Measurements from ENCODE around the gene E2F4.

Gene E2F4

GRCh38 chr16:67173808-67174705 is 17.9 kb upstream of the E2F4 start:
- DNase-seq (ENCODE audit: low read depth, low spot score) = no peak

GRCh38 chr16:67174706-67175231 is 17.2 kb upstream of the E2F4 start:
- no peak for DNase-seq (ENCODE audit: low read depth, low spot score)

GRCh38 chr16:67176662-67177061 is 15.3 kb upstream of the E2F4 start:
- no peak for DNase-seq (ENCODE audit: low read depth, low spot score)

GRCh38 chr16:67177743-67178699 is 13.9 kb upstream of the E2F4 start:
- peak; percentile 91 for DNase-seq (ENCODE audit: low read depth, low spot score)

- DNase-seq (ENCODE audit: low read depth, low spot score) = no peak
These were observed 12.4 kb upstream of the E2F4 start for GRCh38 chr16:67179421-67180080.

GRCh38 chr16:67180166-67180565 is 11.8 kb upstream of the E2F4 start:
- DNase-seq (ENCODE audit: low read depth, low spot score) = no peak

GRCh38 chr16:67181346-67181745 is 10.6 kb upstream of the E2F4 start:
- no peak for DNase-seq (ENCODE audit: low read depth, low spot score)

GRCh38 chr16:67182288-67182687 is 9.7 kb upstream of the E2F4 start:
- no peak for DNase-seq (ENCODE audit: low read depth, low spot score)

GRCh38 chr16:67183284-67183626 is 8.7 kb upstream of the E2F4 start:
- DNase-seq (ENCODE audit: low read depth, low spot score) = no peak

GRCh38 chr16:67183627-67184452 is 8.1 kb upstream of the E2F4 start, which contains the start of gene MATCAP1:
Gene MATCAP1 (minus strand): TSS chr16:67183963. CDS start chr16:67180610, 3,353 bp downstream.
- DNase-seq (ENCODE audit: low read depth, low spot score) = peak; percentile 94

- DNase-seq (ENCODE audit: low read depth, low spot score) = no peak
These were observed 7.4 kb upstream of the E2F4 start for GRCh38 chr16:67184453-67184994.

- DNase-seq (ENCODE audit: low read depth, low spot score) = no peak
These were observed 6.8 kb upstream of the E2F4 start for GRCh38 chr16:67184995-67185650.

GRCh38 chr16:67185651-67186134 is 6.3 kb upstream of the E2F4 start:
- DNase-seq (ENCODE audit: low read depth, low spot score) = no peak

- DNase-seq (ENCODE audit: low read depth, low spot score) = no peak
These were observed 5.4 kb upstream of the E2F4 start for GRCh38 chr16:67186550-67186950.

GRCh38 chr16:67187175-67187890 is 4.6 kb upstream of the E2F4 start:
- no peak for DNase-seq (ENCODE audit: low read depth, low spot score)

- no peak for DNase-seq (ENCODE audit: low read depth, low spot score)
These were observed 3.6 kb upstream of the E2F4 start for GRCh38 chr16:67188323-67188722.

- no peak for DNase-seq (ENCODE audit: low read depth, low spot score)
These were observed 3.2 kb upstream of the E2F4 start for GRCh38 chr16:67188798-67189197.

- DNase-seq (ENCODE audit: low read depth, low spot score) = no peak
These were observed 1.9 kb upstream of the E2F4 start, which contains the start of gene EXOC3L1 for GRCh38 chr16:67190041-67190440. Gene EXOC3L1 (minus strand): TSS chr16:67190136. CDS start chr16:67189676, 460 bp downstream.

Measured in iPS DF 19.7 (cell line).